Lower lobe of right lung (tissue), 2 donors: ENCODE measurements around the gene IQCH. TPM values are rescaled to one million over a fixed set of nuclear protein-coding genes. Genes with fewer than 3 reads are reported as not detected.

Experiments
- ATAC-seq, 2 donors: fragments of 200-7000 bp; cut with Tn5 transposase; one replicate each; pipeline ENCODE4 v1.9.1; 2020 to 2022; ENCODE audit warnings: mild to moderate bottlenecking in 2 of 2, moderate library complexity in 2 of 2
- DNase-seq: peaks from one replicate; pipeline ENCODE4 v3.0.0-alpha.2; 2020
- H3K27ac ChIP-seq: fragments of 200-600 bp; one replicate; pipeline ENCODE4 v1.8.0; 2022
- H3K27me3 ChIP-seq: fragments of 200-600 bp; one replicate; pipeline ENCODE4 v1.8.0; 2022; ENCODE audit warnings: low read depth
- H3K36me3 ChIP-seq: fragments of 200-600 bp; one replicate; pipeline ENCODE4 v1.8.0; 2022; ENCODE audit warnings: mild to moderate bottlenecking
- H3K4me1 ChIP-seq: fragments of 200-600 bp; one replicate; pipeline ENCODE4 v1.8.0; 2022
- H3K4me3 ChIP-seq: fragments of 200-600 bp; one replicate; pipeline ENCODE4 v1.8.0; 2022; ENCODE audit warnings: mild to moderate bottlenecking
- H3K9me3 ChIP-seq: fragments of 200-600 bp; one replicate; pipeline ENCODE4 v1.8.0; 2022
- CTCF ChIP-seq: fragments of 200-600 bp; IDR thresholded peaks from one replicate; pipeline ENCODE4 v1.8.0; 2022; ENCODE audit warnings: antibody characterized with exemption, mild to moderate bottlenecking
- intact Hi-C: fragments of 100-400 bp; cut with DNase I; formaldehyde crosslinking; loops from one replicate; pipeline ENCODE4 v1.11.0; 2022
- total RNA-seq: library from RNA; stranded (reverse); fragmentation: NEBNext Ultra II Directional; extraction: Animal tissue kit (Norgen Biotek cat#: 25700); gene quantifications from one replicate; pipeline ENCODE4 v1.2.1, GENCODE V29; 2021
- donor health status: DM: no; HTN: yes; CAD: no; lungs with severe emphysema.

IQCH gene
- total RNA-seq, 1 donor from 2014 or later, result 2.3 TPM

- DNase-seq (no peak), ATAC-seq (no peak)
- Histone ChIP-seq H3K36me3 (peaks cover 30% of the 10 kb centered on the region), H3K4me3 (no peak overlapping the region), H3K27me3 (no peaks in the 10 kb centered on the region), H3K4me1 (no peaks in the 10 kb centered on the region), H3K9me3 (no peaks in the 10 kb centered on the region), H3K27ac (no peak overlapping the region)
- TF ChIP-seq CTCF, result no peak
- intact Hi-C loops, result no loop called here
Observed at GRCh38 chr15:67512140-67512539, 257.6 kb downstream of the IQCH start.

- intact Hi-C loops, result no loop called here
- TF ChIP-seq CTCF, result no peak
Observed at GRCh38 chr15:67512933-67513714, 258.5 kb downstream of the IQCH start.

GRCh38 chr15:67515090-67515489 lies 260.5 kb downstream of the IQCH start:
- TF ChIP-seq CTCF, result no peak
- DNase-seq, result no peak
- intact Hi-C loops, result no loop called here
- peaks cover 30% of the 10 kb centered on the region for H3K36me3 ChIP-seq
- H3K27ac ChIP-seq, result no peak overlapping the region
- no peaks in the 10 kb centered on the region for H3K27me3 ChIP-seq
- ATAC-seq, result no peak
- H3K9me3 ChIP-seq, result no peaks in the 10 kb centered on the region
- no peak overlapping the region for H3K4me3 ChIP-seq
- H3K4me1 ChIP-seq, result peaks cover 5% of the 10 kb centered on the region

More at GRCh38 chr15:67512933-67513714, 258.5 kb downstream of the IQCH start:
- Histone ChIP-seq H3K27ac (no peak overlapping the region), H3K9me3 (no peaks in the 10 kb centered on the region), H3K36me3 (peaks cover 30% of the 10 kb centered on the region), H3K27me3 (no peaks in the 10 kb centered on the region), H3K4me3 (no peak overlapping the region), H3K4me1 (no peaks in the 10 kb centered on the region)
- no peak for DNase-seq
- no peak for ATAC-seq

- TF ChIP-seq CTCF, result no peak
- no peak for DNase-seq
- intact Hi-C loops, result no loop called here
- no peak for ATAC-seq
- H3K36me3 ChIP-seq, result peaks cover 30% of the 10 kb centered on the region
- peaks cover 9% of the 10 kb centered on the region for H3K4me1 ChIP-seq
- H3K27ac ChIP-seq, result no peak overlapping the region
- no peaks in the 10 kb centered on the region for H3K9me3 ChIP-seq
- H3K4me3 ChIP-seq, result no peak overlapping the region
- no peaks in the 10 kb centered on the region for H3K27me3 ChIP-seq
Observed at GRCh38 chr15:67515557-67515956, 261.0 kb downstream of the IQCH start.

GRCh38 chr15:67520321-67521028 lies 265.9 kb downstream of the IQCH start:
- peaks cover 35% of the 10 kb centered on the region for H3K4me1 ChIP-seq
- ATAC-seq (peak; percentile 3 to 31), DNase-seq (no peak)
- TF ChIP-seq CTCF, result no peak
- H3K4me3 ChIP-seq, result peak overlapping the region; percentile 84
- H3K27me3 ChIP-seq, result no peaks in the 10 kb centered on the region
- peak overlapping the region; percentile 98 for H3K27ac ChIP-seq
- no peaks in the 10 kb centered on the region for H3K36me3 ChIP-seq
- intact Hi-C loops, result no loop called here
- no peaks in the 10 kb centered on the region for H3K9me3 ChIP-seq
